Naive thymus-derived CD8-positive, alpha-beta T cell (primary cell): Measurements from ENCODE around the gene ENTREP3. TPM values are rescaled to one million over a fixed set of nuclear protein-coding genes. Genes with fewer than 3 reads are reported as not detected.
"Not testable (repeated sequence)": the region's sequence is repeated elsewhere in the genome, so short reads cannot be mapped to it uniquely, and the experiment has no call there.

Experiments used
- ATAC-seq, 2 donors: fragments of 150-1000 bp; cut with Tn5 transposase in 1 of 2; sonication (Bioruptor Pico), chemical (Tn5 transposase) in 1 of 2; 1 replicate in 1 of 2; 2 replicates in 1 of 2; pipeline ENCODE4 v1.10.0; 2021; ENCODE audit warnings: mild to moderate bottlenecking in 2 of 2, moderate library complexity in 2 of 2
- POLR2A ChIA-PET: fragments of 350-600 bp; sonication (Branson Sonifier 250); formaldehyde crosslinking; loops from one replicate; lab custom pipeline; 2021; ENCODE audit warnings: antibody characterized with exemption; lab: Charles Lee
- DNase-seq, 10 donors: peaks; one replicate each; pipeline versions ENCODE4 v3.0.0 to v3.0.0-alpha.2; 2020 to 2022
- H3K27ac Mint-ChIP-seq, 10 donors: one replicate each; pipeline ENCODE4 v1.8.0; 2020 to 2022; ENCODE audit warnings: mild to moderate bottlenecking in 10 of 10, mixed read lengths in 10 of 10, moderate library complexity in 4 of 10, inconsistent platforms in 1 of 10
- H3K27me3 Mint-ChIP-seq, 5 donors: one replicate each; pipeline ENCODE4 v1.8.0; 2021 to 2022; ENCODE audit warnings: mixed read lengths in 5 of 5
- H3K36me3 Mint-ChIP-seq, 3 donors: one replicate each; pipeline ENCODE4 v1.8.0; 2020 to 2022; ENCODE audit warnings: mixed read lengths in 3 of 3, mild to moderate bottlenecking in 2 of 3, inconsistent platforms in 1 of 3
- H3K4me1 Mint-ChIP-seq, 4 donors: one replicate each; pipeline ENCODE4 v1.8.0; 2021 to 2022; ENCODE audit warnings: mixed read lengths in 4 of 4
- H3K4me3 Mint-ChIP-seq, 10 donors: one replicate each; pipeline ENCODE4 v1.8.0; 2020 to 2022; ENCODE audit warnings: mild to moderate bottlenecking in 10 of 10, mixed read lengths in 10 of 10, moderate library complexity in 6 of 10, inconsistent platforms in 1 of 10
- H3K9me3 Mint-ChIP-seq, 9 donors: one replicate each; pipeline ENCODE4 v1.8.0; 2020 to 2022; ENCODE audit warnings: mixed read lengths in 9 of 9, mild to moderate bottlenecking in 3 of 9, inconsistent platforms in 1 of 9, moderate library complexity in 1 of 9
- polyA plus RNA-seq, 3 donors: library from polyadenylated mRNA; unstranded; fragments of 300-500 nt; fragmentation: Illumina TruSeq; gene quantifications; one replicate each; pipeline ENCODE4 v1.2.3, GENCODE V29; 2021
- total RNA-seq, 8 experiments: library from RNA in 2 of 8; stranded (reverse) in 2 of 8; gene quantifications; one replicate each; pipeline ENCODE4 v1.2.3 and lab custom pipeline; 2021 to 2026

Gene ENTREP3
- total and polyA plus RNA-seq, 5 experiments from 2014 or later: 1.8 to 13.5 (median 2.5) TPM

- H3K36me3 Mint-ChIP-seq: no peaks in the 10 kb centered on the region
- H3K27me3 Mint-ChIP-seq: no peaks in the 10 kb centered on the region
- ATAC-seq (no peak), DNase-seq (peak in 1 of 10 donors; percentile 17)
- no peaks in the 10 kb centered on the region for H3K9me3 Mint-ChIP-seq
- POLR2A ChIA-PET: interaction anchor here (1.0 to 5.0 kb wide), 7 partner anchors 13 to 44 kb away, joined by 3 to 42 read pairs (median 6); partner anchors contain the start of genes MTX1 and THBS3
- H3K4me1 Mint-ChIP-seq: peaks cover 6 to 42% (median 24%) of the 10 kb centered on the region in 4 donors
- peak overlapping the region; percentile 84 to 98 (median 94) for H3K27ac Mint-ChIP-seq
- H3K4me3 Mint-ChIP-seq: peak overlapping the region; percentile 74 to 93 (median 87)
Measured at GRCh38 chr1:155228096-155228427, 27.2 kb downstream of the ENTREP3 start.

GRCh38 chr1:155227261-155228095, 27.8 kb downstream of the ENTREP3 start:
- Mint-ChIP-seq H3K4me1 (peaks cover 6 to 46% (median 24%) of the 10 kb centered on the region in 4 donors), H3K9me3 (no peaks in the 10 kb centered on the region), H3K27me3 (no peaks in the 10 kb centered on the region), H3K36me3 (no peaks in the 10 kb centered on the region), H3K4me3 (peak overlapping the region; percentile 74 to 93 (median 87)), H3K27ac (peak overlapping the region; percentile 84 to 98 (median 94))
- POLR2A ChIA-PET: interaction anchor here (0.9 to 5.0 kb wide), 11 partner anchors 14 to 54 kb away, joined by 3 to 42 read pairs (median 6); partner anchors contain the start of genes KRTCAP2, MTX1, THBS3 and TRIM46
- DNase-seq (peak; percentile 91 to 99 (median 98)), ATAC-seq (peak; percentile 91 to 92)

- POLR2A ChIA-PET: interaction anchor here (0.9 to 5.0 kb wide), 11 partner anchors 14 to 53 kb away, joined by 3 to 42 read pairs (median 6); partner anchors contain the start of genes KRTCAP2, MTX1, THBS3 and TRIM46
- no peaks in the 10 kb centered on the region for H3K27me3 Mint-ChIP-seq
- ATAC-seq: peak; percentile 5 to 23
Measured at GRCh38 chr1:155226910-155227260, 28.4 kb downstream of the ENTREP3 start.

GRCh38 chr1:155226188-155226909, 28.9 kb downstream of the ENTREP3 start:
- H3K27me3 Mint-ChIP-seq: no peaks in the 10 kb centered on the region
- ATAC-seq (peak; percentile 60 to 62), DNase-seq (peak; percentile 71 to 91 (median 81))
- peak overlapping the region; percentile 74 to 93 (median 87) for H3K4me3 Mint-ChIP-seq
- H3K4me1 Mint-ChIP-seq: peaks cover 6 to 48% (median 24%) of the 10 kb centered on the region in 4 donors
- peak overlapping the region; percentile 84 to 98 (median 94) for H3K27ac Mint-ChIP-seq
- H3K9me3 Mint-ChIP-seq: no peaks in the 10 kb centered on the region
- POLR2A ChIA-PET: interaction anchor here (0.9 to 5.0 kb wide), 13 partner anchors 15 to 53 kb away, joined by 3 to 42 read pairs (median 7); partner anchors contain the start of genes KRTCAP2, MTX1, THBS3 and TRIM46
- H3K36me3 Mint-ChIP-seq: peaks cover 0 to 2% (median 0%) of the 10 kb centered on the region in 3 donors

More at GRCh38 chr1:155226910-155227260, 28.4 kb downstream of the ENTREP3 start:
- Mint-ChIP-seq H3K27ac (peak overlapping the region; percentile 84 to 98 (median 94)), H3K36me3 (peaks cover 0 to 2% (median 0%) of the 10 kb centered on the region in 3 donors), H3K4me3 (peak overlapping the region; percentile 74 to 93 (median 87)), H3K9me3 (no peaks in the 10 kb centered on the region), H3K4me1 (peaks cover 6 to 48% (median 24%) of the 10 kb centered on the region in 4 donors)
- no peak for DNase-seq

- not testable (repeated sequence) for H3K9me3 Mint-ChIP-seq, ATAC-seq
- H3K27ac Mint-ChIP-seq: peak overlapping the region in 6 of 10 donors; percentile 40 to 98 (median 86)
Measured at GRCh38 chr1:155225404-155225759, 29.9 kb downstream of the ENTREP3 start.

GRCh38 chr1:155223047-155223446, 32.2 kb downstream of the ENTREP3 start:
- Mint-ChIP-seq H3K4me1 (peaks cover 8 to 67% (median 32%) of the 10 kb centered on the region in 4 donors), H3K9me3 (no peaks in the 10 kb centered on the region), H3K27ac (peak overlapping the region in 1 of 10 donors; percentile 59), H3K4me3 (no peak overlapping the region), H3K27me3 (no peaks in the 10 kb centered on the region), H3K36me3 (peaks cover 0 to 2% (median 0%) of the 10 kb centered on the region in 3 donors)
- no peak for ATAC-seq
- DNase-seq: no peak
- POLR2A ChIA-PET: interaction anchor here (1.1 kb wide), 1 partner anchor 15 kb away, joined by 5 read pairs; the partner anchor contains the start of genes MTX1 and THBS3

More at GRCh38 chr1:155225404-155225759, 29.9 kb downstream of the ENTREP3 start:
- not testable (repeated sequence) for H3K36me3 Mint-ChIP-seq, H3K27me3 Mint-ChIP-seq, DNase-seq
- H3K4me1 Mint-ChIP-seq: peaks cover 6 to 52% (median 24%) of the 10 kb centered on the region in 4 donors
- H3K4me3 Mint-ChIP-seq: peak overlapping the region in 1 of 10 donors; percentile 38
- POLR2A ChIA-PET: interaction anchor here (1.7 to 5.0 kb wide), 4 partner anchors 16 to 31 kb away, joined by 8 to 27 read pairs (median 18); partner anchors contain the start of gene MTX1

- ATAC-seq, H3K36me3 Mint-ChIP-seq, H3K27me3 Mint-ChIP-seq, DNase-seq, H3K4me3 Mint-ChIP-seq, H3K9me3 Mint-ChIP-seq: not testable (repeated sequence)
- POLR2A ChIA-PET: interaction anchor here (0.6 to 1.1 kb wide), 3 partner anchors 49 to 379 kb away, joined by 3 to 8 read pairs (median 3); no protein-coding TSS in a partner anchor
- peak overlapping the region in 1 of 10 donors; percentile 7 for H3K27ac Mint-ChIP-seq
- H3K4me1 Mint-ChIP-seq: peaks cover 2 to 43% (median 14%) of the 10 kb centered on the region in 4 donors
Measured at GRCh38 chr1:155220211-155220965, 34.9 kb downstream of the ENTREP3 start.

GRCh38 chr1:155219592-155220031, 35.7 kb downstream of the ENTREP3 start:
- DNase-seq (no peak), ATAC-seq (no peak)
- H3K4me3 Mint-ChIP-seq: no peak overlapping the region
- no peaks in the 10 kb centered on the region for H3K27me3 Mint-ChIP-seq
- H3K9me3 Mint-ChIP-seq: no peaks in the 10 kb centered on the region
- H3K27ac Mint-ChIP-seq: peak overlapping the region in 6 of 10 donors; percentile 4 to 74 (median 56)
- H3K4me1 Mint-ChIP-seq: peaks cover 4 to 42% (median 14%) of the 10 kb centered on the region in 4 donors
- POLR2A ChIA-PET: interaction anchor here (0.6 to 0.9 kb wide), 2 partner anchors 11 to 380 kb away, joined by 3 read pairs; partner anchors contain the start of gene MTX1
- H3K36me3 Mint-ChIP-seq: peaks cover 0 to 2% (median 0%) of the 10 kb centered on the region in 3 donors

GRCh38 chr1:155218854-155219591, 36.3 kb downstream of the ENTREP3 start:
- peak in 1 of 10 donors; percentile 26 for DNase-seq
- Mint-ChIP-seq H3K9me3 (no peaks in the 10 kb centered on the region), H3K4me1 (peaks cover 4 to 36% (median 14%) of the 10 kb centered on the region in 4 donors), H3K4me3 (peak overlapping the region in 3 of 10 donors; percentile 7 to 26 (median 15)), H3K27ac (peak overlapping the region in 7 of 10 donors; percentile 28 to 74 (median 61)), H3K27me3 (no peaks in the 10 kb centered on the region), H3K36me3 (peaks cover 0 to 2% (median 0%) of the 10 kb centered on the region in 3 donors)
- POLR2A ChIA-PET: interaction anchor here (0.6 to 0.9 kb wide), 2 partner anchors 10 to 248 kb away, joined by 3 read pairs; partner anchors contain the start of genes MTX1 and SHC1
- peak in 1 of 2 donors; percentile 53 for ATAC-seq

GRCh38 chr1:155214702-155215101, 40.6 kb downstream of the ENTREP3 start:
- DNase-seq, H3K36me3 Mint-ChIP-seq, POLR2A ChIA-PET, H3K9me3 Mint-ChIP-seq, ATAC-seq, H3K4me3 Mint-ChIP-seq, H3K27me3 Mint-ChIP-seq: not testable (repeated sequence)
- peak overlapping the region in 4 of 10 donors; percentile 22 to 82 (median 51) for H3K27ac Mint-ChIP-seq
- peaks cover 7 to 31% (median 16%) of the 10 kb centered on the region in 4 donors for H3K4me1 Mint-ChIP-seq
